Fibroblast of skin of left biceps (primary cell): Measurements from ENCODE around the gene RDH5.

Source experiments
- DNase-seq, 2 experiments: peaks; one replicate each; pipeline ENCODE4 v3.0.0-alpha.2; 2013; ENCODE audit warnings: low read depth in 2 of 2

Gene RDH5, protein sequence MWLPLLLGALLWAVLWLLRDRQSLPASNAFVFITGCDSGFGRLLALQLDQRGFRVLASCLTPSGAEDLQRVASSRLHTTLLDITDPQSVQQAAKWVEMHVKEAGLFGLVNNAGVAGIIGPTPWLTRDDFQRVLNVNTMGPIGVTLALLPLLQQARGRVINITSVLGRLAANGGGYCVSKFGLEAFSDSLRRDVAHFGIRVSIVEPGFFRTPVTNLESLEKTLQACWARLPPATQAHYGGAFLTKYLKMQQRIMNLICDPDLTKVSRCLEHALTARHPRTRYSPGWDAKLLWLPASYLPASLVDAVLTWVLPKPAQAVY

DNA sequence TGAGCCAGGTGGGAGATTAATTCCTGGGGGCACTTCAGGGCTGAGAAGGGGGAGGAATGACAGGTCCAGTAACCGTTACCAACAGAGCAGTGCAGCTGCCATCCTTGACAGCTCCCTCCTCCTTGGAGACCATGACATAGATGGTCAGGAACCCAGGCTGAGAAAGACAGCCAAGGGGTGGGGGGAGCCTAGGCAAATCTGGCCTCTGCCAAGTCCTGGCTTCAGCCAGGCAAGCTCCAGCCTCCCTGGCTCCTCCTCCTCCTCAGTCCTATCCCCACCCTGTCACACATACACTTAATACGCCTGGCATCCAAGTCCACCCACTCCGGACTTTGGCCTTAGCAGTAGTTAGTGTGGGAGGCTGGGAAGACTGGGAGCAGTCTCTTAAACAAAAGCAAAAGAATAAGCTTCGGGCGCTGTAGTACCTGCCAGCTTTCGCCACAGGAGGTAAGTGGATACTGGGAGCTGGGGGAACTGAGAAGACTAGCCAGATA, at the start of gene RDH5:
TSS of gene RDH5 (plus strand) at position 323 of the 494 bp plus-strand sequence. CDS start 792 bp downstream, outside the sequence.
- no peak for DNase-seq

DNA sequence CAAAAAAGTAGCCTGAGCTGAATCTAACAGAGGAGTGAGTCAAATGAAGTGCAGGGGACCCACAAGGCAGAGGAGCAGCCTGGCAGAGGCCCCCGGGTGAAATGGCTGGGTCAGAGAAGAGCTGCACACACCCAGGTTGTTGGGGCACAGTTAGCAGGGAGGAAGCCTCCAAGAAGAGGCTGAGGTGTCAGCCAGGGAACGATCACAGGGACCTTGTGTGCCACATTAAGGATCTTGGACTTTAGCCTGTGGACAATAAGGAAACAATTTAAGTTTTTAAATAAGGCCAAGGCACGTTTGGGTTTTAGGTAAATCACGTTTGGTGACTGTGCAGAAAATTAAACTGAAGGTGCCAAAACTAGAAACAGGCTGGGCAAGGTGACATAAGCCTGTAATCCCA, 48.4 kb upstream of the RDH5 start:
- no peak for DNase-seq

DNA sequence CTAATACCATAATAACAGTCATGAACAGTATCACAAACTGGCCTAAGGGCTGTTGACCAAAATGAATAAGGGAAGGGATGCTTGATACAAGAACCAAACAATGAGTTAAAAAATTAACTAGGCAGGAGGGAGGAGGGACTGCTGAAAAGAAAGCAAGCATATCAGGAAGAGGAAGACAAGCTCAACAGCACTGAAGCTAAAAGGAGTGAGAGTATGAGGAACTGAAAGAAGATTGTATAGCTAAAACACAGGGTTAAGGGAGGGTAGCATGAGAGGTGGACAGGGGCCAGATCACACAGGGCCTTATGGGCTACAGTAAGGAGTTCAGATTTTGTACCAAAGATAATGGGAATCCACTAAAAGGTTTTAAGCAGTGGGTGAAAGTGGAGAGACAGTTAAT, 46.6 kb upstream of the RDH5 start:
- no peak for DNase-seq

DNA sequence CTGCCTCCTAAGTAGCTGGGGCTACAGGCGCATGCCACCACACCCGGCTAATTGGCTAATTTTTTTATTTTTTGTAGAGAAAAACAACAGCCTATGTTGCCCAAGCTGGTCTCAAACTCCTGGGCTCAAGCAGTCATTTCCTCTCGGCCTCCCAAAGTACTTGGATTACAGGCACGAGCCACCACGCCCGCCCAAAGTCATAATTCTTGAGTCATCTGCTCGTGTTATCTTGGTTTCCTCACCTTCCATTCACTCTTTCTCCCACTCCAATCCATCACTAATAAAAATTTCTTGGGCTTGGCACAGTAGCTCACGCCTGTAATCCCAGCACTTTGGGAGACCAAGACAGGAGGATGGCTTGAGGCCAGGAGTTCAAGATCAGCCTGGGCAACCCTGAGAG, 44.5 kb upstream of the RDH5 start:
- no peak for DNase-seq

DNA sequence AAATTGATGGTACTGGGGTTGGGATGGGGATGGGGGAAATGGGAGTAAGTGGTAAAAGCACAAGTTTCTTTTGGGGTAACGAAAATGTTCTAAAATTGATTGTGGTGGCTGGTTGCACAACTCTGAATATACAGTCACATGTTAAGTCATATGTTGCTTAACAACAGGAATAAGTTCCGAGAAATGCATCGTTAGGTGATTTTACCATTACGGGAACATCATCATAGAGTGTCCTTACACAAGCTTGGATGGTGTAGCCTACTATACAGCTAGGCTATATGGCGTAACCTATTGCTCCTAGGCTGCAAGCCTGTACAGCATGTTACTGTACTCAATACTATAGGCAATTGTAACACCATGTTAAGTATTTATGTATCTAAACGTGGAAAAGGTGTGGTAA, 43.5 kb upstream of the RDH5 start:
- no peak for DNase-seq

DNA sequence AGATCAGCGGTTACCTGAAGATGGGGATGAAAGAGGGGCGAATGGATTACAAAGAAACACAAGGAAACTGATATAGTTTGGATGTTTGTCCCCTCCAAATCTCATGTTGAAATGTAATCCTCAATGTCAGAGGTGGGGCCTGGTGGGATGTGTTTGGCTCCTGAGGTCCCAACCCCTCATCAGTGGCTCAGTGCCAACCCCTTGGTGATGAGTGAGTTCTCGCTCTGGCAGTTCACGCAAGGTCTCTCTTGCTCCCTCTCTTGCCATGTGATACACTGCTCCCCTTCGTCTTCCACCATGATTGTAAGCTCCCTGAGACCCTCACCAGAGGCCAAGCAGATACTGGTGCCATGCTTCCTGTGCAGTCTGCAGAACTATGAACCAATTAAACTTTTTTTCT, 40.5 kb upstream of the RDH5 start:
- DNase-seq = no peak

DNA sequence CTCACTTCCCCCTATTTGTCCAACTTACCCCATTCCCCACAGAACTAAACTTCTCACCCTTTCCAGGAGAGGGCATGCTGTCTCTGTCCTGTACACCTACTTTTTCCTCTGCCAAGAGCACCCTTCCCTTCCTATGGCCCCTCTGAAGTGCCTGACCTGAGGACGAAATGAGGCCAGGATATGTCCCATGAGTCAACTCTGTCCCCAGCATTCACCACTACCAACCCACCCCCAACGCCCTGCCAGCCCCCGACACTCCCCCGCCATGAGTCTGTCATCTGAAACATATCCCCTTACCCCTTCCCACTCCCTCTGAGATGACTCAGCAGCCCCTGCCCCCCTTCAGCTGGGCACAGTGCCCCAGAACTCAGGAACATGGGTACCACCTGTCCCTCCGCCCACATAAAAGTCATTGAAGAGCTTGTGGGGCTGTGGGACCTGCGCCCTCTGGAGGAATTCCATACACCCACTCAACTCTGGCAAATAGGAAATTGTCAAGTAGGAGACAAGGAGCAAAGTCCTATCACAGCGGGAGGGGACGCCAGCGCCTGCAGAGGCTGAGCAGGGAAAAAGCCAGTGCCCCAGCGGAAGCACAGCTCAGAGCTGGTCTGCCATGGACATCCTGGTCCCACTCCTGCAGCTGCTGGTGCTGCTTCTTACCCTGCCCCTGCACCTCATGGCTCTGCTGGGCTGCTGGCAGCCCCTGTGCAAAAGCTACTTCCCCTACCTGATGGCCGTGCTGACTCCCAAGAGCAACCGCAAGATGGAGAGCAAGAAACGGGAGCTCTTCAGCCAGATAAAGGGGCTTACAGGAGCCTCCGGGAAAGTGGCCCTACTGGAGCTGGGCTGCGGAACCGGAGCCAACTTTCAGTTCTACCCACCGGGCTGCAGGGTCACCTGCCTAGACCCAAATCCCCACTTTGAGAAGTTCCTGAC, 38.8 kb upstream of the RDH5 start:
- no peak for DNase-seq

DNA sequence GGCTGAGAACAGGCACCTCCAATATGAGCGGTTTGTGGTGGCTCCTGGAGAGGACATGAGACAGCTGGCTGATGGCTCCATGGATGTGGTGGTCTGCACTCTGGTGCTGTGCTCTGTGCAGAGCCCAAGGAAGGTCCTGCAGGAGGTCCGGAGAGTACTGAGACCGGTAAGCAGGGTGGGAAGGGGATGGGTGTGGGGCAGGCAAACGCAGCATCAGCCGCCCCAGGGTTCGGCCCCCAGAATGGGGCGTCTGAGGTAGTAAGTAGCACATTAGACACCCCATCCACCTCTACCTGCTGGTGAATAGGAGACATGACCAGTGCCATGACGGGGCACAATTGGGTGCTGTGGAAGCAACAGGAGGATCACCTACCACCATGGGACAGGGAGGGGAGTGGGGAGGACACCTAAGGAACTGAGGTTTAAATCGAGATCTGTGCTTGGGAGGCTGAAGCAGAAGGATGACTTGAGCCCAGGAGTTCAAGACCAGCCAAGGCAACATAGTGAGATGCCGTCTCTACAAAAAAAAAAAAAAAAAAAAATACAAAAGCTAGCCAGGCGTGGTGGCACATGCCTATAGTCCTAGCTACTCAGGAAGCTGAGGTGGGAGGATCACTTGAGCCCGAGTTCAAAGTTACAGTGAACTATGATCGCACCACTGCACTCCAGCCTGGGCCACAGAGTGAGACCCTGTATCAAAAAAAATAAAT, 38.0 kb upstream of the RDH5 start:
- no peak for DNase-seq

DNA sequence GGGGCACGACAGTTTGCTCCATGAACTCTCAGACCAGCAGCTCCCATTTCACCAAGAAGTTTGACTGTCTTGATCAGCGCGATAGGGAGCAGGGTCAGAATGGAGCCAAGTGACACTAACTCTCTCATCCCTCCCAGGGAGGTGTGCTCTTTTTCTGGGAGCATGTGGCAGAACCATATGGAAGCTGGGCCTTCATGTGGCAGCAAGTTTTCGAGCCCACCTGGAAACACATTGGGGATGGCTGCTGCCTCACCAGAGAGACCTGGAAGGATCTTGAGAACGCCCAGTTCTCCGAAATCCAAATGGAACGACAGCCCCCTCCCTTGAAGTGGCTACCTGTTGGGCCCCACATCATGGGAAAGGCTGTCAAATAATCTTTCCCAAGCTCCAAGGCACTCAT, 36.5 kb upstream of the RDH5 start:
- DNase-seq = no peak

DNA sequence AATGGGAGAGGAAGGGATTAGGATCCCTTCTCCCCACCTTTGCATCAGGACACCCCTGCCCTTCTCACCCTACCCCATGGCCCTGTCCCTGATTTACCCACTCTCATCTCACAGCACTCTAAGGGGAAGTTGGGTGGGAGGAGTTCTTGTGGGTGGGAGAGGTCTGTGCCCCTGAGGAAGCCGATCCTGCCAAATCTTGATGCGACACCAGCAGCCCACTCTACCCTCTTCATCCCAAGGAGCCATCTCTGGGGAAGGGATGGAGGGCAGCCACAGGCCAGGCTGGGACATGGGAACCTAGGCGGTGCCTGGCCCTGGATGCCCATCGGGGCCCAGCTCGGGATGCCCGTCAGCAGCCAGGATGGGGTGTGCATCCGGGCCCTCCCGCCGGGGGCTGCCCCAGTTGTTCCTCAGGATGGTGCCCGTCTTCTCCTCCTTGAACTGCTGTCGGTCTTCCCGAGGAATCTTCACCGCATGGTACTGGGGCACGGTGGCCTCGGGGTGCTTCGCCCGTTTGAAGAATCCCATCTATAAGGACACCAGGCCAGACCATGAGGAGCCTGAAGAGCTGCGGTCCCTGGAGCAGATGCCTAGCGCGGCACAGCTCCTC, 35.3 kb upstream of the RDH5 start:
- no peak for DNase-seq

DNA sequence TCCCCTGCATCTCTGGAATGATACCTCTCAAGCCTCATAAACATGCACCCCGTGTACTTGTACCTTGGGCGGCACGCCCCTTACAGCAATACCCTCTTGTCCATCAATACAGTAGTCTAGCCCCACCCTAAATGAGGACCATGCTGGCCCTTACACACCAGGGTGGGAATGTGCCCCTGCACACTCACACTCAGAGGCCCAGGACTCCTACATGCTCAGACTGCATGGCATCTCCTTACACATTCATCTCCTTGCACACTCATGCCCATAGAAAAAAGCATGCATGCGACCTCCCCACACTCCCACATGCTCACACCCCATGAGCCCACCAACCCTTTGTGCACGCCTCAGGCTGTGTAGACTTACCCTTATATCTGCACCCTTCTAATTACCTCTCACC, 34.5 kb upstream of the RDH5 start:
- no peak for DNase-seq

DNA sequence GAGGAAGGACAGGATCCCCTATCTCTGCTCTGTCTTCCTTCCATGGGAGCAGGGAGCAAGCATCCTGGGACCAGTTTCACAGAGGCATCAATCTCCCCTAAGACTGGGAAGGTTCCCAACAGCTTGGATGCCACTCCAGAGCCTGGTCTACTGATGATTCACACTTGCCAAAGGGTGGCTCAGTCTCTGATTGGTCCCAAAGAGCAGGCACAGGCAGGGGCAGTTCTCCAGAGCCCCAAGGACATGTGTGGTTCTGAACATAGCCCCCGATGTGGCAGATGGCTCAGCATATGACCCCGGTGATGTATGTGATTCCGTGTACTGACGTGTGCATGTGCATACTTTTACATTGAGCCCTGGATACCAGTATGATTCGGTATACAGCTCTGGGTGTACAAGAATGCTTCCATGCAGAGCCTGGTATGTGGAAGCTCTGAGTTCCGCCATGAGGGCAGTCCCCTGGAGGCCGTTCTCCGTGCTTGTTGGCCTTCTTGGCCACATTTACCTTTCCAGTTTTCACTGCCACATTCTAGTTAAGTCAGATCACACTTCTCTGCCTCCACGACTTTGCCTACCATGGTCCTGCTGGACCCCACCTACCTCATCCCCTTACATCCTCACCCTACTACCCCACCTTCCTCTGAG, 33.7 kb upstream of the RDH5 start:
- no peak for DNase-seq

DNA sequence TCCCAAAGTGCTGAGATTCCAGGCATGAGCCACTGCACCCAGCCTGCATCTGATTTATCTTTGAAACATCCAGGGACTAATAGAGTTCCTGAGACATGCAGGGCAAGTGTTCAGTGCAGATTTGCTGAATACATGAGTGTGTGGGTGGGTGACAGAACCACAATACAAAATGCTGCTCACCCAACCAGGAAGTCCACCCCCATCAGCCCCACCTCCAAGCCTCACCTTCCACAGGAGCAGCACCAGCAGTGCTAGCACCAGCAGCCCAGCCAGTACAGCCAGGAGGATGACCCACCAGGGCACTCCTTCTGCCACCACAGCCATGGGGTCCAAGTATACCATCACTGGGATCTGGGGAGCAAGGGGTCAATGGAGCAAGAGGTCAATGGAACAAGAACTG, 32.4 kb upstream of the RDH5 start:
- DNase-seq = no peak

DNA sequence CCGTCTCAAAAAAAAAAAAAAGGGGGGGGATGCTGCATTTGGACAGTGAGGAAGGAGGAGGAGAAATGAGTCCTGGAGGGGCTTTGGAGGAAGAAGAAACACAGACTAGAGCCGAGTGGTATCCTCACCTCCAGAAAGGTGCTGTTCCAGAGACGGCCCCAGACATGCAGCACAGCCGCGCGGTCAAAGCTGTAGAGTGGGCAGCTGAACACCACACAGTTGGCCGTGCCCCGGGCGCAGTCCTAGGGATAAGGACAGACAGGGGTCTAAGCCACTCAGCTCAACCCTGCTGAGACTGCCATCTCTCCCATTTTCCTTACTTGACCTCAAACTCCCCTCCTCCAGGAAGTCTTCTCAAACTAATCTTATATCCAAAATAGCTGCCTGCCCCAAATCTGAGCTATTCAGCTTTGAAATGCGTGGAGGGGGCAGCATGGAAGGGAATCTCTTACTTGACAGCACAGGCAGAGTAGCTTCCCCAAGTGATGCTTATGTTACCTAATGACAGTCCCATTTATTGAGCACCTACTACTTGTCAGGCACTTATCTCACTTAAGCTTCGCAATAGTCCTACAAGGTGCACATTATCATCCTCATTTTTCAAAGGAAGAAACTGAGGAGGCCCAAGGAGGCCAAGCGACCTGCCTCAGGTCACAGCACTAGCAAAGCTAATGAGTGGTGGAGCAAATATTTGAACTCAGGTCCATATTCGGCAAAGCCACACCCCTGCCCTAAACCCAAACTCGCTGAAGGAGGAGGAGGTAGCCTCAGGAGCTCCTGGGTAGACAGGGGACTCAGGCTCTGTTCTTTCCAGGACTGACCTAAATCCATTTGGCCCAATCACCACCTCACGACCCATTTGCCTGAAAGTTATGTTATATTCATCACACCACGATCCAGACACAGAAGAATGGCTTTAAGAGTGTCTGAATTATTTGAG, 31.2 kb upstream of the RDH5 start:
- DNase-seq = no peak

DNA sequence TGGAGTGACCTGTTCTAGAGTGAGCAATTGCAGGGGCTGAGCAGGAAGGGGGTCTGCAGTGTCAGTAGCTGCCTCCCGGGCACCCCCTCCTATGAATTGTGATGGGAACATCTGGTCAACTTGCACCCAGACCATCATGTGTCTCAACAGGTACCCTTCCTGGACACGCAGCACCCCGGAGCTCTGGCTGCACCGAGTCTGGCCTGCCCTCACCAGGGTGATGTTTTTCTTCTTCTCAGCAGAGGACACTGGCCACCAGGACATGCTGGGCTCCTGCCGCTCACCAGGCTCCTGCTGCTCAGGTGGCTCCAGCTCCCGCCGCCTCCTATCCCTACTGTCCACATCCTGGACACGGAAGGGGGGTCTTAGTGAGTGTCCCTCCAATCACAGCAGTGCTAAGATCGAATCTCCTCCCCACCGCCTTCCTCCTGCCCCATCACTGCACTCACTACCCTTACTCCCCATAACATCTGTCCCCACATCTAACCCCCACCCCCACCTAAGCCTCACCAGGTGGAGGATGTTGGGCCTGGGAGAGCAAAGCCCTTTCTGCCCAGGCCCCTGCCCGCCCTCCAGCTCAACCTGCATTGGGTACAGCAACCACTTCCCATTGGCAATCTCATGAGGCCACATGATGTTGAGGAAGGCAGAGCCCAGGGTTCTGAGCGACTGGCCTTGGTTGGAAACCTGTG, 27.4 kb upstream of the RDH5 start:
- DNase-seq = no peak

DNA sequence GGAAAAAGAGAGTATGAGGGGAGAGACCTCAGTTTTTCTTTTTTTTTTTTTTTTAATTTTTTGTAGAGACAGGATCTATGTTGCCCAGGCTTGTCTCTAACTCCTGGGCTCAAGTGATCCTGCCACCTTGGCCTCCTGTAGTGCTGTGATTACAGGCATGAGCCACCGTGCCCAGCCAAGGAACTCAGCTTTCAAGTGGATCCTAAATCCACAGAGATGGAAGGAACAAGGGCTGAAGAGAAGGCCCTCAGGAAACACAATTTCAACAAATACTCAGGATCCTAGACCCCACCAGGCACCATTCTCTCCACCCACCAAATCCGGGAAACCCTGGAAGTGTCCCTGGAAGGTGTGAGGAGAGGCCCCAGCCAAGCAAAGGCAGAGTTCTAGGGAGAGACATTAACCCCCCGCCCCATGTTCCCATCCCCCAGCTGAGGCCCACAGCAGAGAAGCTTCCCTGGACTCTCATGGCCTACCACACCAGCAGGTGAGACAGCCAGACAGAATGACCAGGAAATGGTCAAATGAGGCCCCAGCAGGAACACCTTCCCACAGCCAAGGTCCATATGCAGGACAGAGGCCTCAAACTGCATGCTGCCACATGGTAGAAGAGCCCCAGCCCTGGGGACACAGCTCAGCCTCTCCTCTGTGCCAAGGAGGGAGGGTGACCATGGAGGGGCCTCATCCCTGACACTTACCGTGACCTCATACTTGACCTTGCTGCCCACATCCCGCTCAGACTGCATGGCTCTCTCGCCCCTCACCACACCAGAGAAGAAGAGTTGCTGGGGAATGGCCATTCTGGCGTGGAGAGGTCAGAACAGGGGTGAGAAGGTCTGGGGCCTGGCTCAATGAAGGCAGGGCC, 26.6 kb upstream of the RDH5 start:
- no peak for DNase-seq

DNA sequence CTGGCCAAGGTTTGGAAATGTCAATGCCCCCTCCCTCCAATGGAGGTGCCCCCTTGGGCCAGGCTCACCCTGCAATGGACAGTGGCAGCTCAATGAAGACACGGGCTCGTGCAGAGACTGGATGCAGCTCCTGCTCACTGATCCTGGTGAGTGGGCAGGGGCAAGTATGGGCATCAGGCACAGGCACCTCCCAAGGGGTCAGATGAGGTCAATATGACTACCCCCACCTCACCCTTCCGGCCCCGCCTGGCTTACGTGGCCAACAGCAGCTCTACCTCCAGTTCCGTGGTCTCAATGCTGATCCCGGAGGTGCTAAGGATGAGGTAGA, 26.0 kb upstream of the RDH5 start:
- no peak for DNase-seq

DNA sequence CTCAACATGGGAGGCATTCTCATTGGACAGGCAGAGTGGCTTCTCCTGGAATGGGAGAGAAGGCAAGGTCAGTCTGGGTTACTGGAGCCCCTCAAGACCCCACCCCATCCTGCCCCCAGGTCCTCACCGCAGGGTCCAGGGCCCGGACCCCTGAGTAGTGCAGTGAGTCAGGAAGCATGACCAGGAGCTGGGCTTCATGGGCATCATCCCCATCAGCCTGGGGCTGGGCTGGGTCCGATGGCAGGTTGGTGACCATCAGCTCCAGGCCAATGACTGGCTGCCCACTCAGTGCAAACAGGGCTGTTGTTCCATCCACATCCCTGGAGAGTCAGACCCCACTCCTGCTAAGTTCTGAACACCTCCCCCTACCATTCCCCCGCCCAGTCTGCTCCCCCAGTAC, 25.5 kb upstream of the RDH5 start:
- DNase-seq = no peak

DNA sequence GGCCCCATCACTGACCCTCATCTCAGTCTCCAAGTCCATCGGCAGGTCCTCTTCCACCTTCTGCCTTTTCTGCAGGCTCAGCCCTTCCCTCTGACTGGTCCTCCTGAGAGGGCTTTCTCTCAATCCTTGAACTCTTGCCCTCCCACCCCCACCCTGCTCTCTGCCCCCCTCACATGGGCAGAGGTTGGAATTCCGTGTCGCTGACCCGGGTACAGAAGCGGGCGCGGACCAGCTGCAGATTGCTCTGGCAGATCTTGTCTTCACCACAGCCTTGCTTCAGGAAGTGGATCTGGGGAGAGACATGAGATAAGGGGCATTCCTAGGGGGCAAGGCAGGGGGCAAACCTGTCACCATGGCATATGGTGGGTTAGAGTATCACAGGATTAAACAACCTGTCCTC, 24.8 kb upstream of the RDH5 start:
- DNase-seq = no peak
